GM23338 (cell line): ENCODE results near the gene SMTNL2. TPM values are rescaled to one million over a fixed set of nuclear protein-coding genes. Genes with fewer than 3 reads are reported as not detected.

Experiments
- ATAC-seq: fragments of 200-7000 bp; cut with Tn5 transposase; 3 replicates; pipeline ENCODE4 v1.9.1; 2020
- DNase-seq: peaks from one replicate; pipeline ENCODE4 v3.0.0-alpha.2; 2015; ENCODE audit warnings: low spot score
- H2AFZ ChIP-seq: fragments of 200-600 bp; sonication (generic); 2 replicates; pipeline ENCODE4 v1.8.0; 2016; ENCODE audit warnings: antibody characterized with exemption, mild to moderate bottlenecking, moderate library complexity
- H3F3A ChIP-seq: fragments of 200-600 bp; sonication (generic); replicated peaks from 2 replicates; pipeline ENCODE4 v1.8.0; 2017; ENCODE audit warnings: antibody characterized with exemption, mixed run types, low read depth
- H3K27ac ChIP-seq: fragments of 200-600 bp; sonication (generic); 2 replicates; pipeline ENCODE4 v1.6.1; 2016; ENCODE audit warnings: low read depth
- H3K27me3 ChIP-seq: fragments of 200-600 bp; sonication (generic); 2 replicates; pipeline ENCODE4 v1.8.0; 2016; ENCODE audit warnings: mild to moderate bottlenecking, mixed run types, moderate library complexity; ENCODE audit not compliant: insufficient read depth
- H3K36me3 ChIP-seq: fragments of 200-600 bp; sonication (generic); 2 replicates; pipeline ENCODE4 v1.8.0; 2016; ENCODE audit warnings: mild to moderate bottlenecking; ENCODE audit not compliant: insufficient read depth
- H3K4me1 ChIP-seq: fragments of 200-600 bp; sonication (generic); 2 replicates; pipeline ENCODE4 v1.8.0; 2016; ENCODE audit warnings: mild to moderate bottlenecking, moderate library complexity; ENCODE audit not compliant: insufficient read depth
- H3K4me2 ChIP-seq: fragments of 200-600 bp; sonication (generic); 2 replicates; pipeline ENCODE4 v1.7.1; 2017; ENCODE audit warnings: mixed run types
- H3K4me3 ChIP-seq: fragments of 200-600 bp; sonication (generic); 2 replicates; pipeline ENCODE4 v1.6.1; 2016; ENCODE audit warnings: mixed run types
- H3K79me2 ChIP-seq: fragments of 200-600 bp; sonication (generic); replicated peaks from 2 replicates; pipeline ENCODE4 v1.8.0; 2017; ENCODE audit warnings: mild to moderate bottlenecking; ENCODE audit not compliant: insufficient read depth
- H3K9me2 ChIP-seq: fragments of 200-600 bp; sonication (generic); 2 replicates; pipeline ENCODE4 v1.8.0; 2017; ENCODE audit not compliant: insufficient read depth
- H4K20me1 ChIP-seq: fragments of 200-600 bp; sonication (generic); replicated peaks from 2 replicates; pipeline ENCODE4 v1.8.0; 2017; ENCODE audit warnings: mild to moderate bottlenecking; ENCODE audit not compliant: insufficient read depth
- H3K27ac Mint-ChIP-seq: 2 replicates; pipeline ENCODE4 v1.8.0; 2020; ENCODE audit warnings: inconsistent platforms, mild to moderate bottlenecking, moderate library complexity, mixed read lengths
- H3K27me3 Mint-ChIP-seq: 3 replicates; pipeline ENCODE4 v1.8.0; 2022; ENCODE audit warnings: low read depth, mild to moderate bottlenecking, moderate library complexity, mixed read lengths, inconsistent platforms; ENCODE audit not compliant: insufficient read depth, poor library complexity
- H3K36me3 Mint-ChIP-seq: 3 replicates; pipeline ENCODE4 v1.8.0; 2021; ENCODE audit warnings: low read depth, mild to moderate bottlenecking, inconsistent platforms, moderate library complexity, mixed read lengths
- H3K4me1 Mint-ChIP-seq: 3 replicates; pipeline ENCODE4 v1.8.0; 2020; ENCODE audit warnings: mild to moderate bottlenecking, inconsistent platforms, mixed read lengths
- H3K4me3 Mint-ChIP-seq: 3 replicates; pipeline ENCODE4 v1.8.0; 2021; ENCODE audit warnings: moderate library complexity, mild to moderate bottlenecking, inconsistent platforms, mixed read lengths
- H3K9me3 Mint-ChIP-seq: 3 replicates; pipeline ENCODE4 v1.8.0; 2020; ENCODE audit warnings: moderate library complexity, mild to moderate bottlenecking, inconsistent platforms, mixed read lengths
- CREB1 ChIP-seq: fragments of 250-450 bp; sonication (Bioruptor Pico); IDR thresholded peaks from 2 replicates; pipeline ENCODE4 v1.5.0; 2020; ENCODE audit warnings: low read depth, mild to moderate bottlenecking, moderate library complexity
- CTCF ChIP-seq, 2 experiments: fragments of 200-600 bp in 1 of 2; sonication (generic) in 1 of 2; conservative IDR thresholded peaks; 2 replicates each; pipeline versions ENCODE4 v1.5.1 to v1.6.1; 2016 to 2017; ENCODE audit warnings: antibody characterized with exemption in 2 of 2, low read depth in 2 of 2, mild to moderate bottlenecking in 2 of 2, moderate library complexity in 1 of 2
- ETS1 ChIP-seq: IDR thresholded peaks from 2 replicates; pipeline ENCODE4 v1.6.1; 2016; ENCODE audit warnings: antibody characterized with exemption
- EZH2 ChIP-seq: fragments of 200-600 bp; sonication (generic); IDR thresholded peaks from one replicate; pipeline ENCODE4 v1.8.0; 2017; ENCODE audit warnings: antibody characterized with exemption, mild to moderate bottlenecking, low read depth; ENCODE audit not compliant: unreplicated experiment
- EZH2phosphoT487 ChIP-seq: fragments of 200-600 bp; sonication (generic); IDR thresholded peaks from one replicate; pipeline ENCODE4 v1.8.1; 2018; ENCODE audit warnings: antibody characterized with exemption; ENCODE audit not compliant: unreplicated experiment
- JUNB ChIP-seq: IDR thresholded peaks from one replicate; pipeline ENCODE4 v1.6.1; 2016; ENCODE audit warnings: antibody characterized with exemption; ENCODE audit not compliant: unreplicated experiment
- NANOG ChIP-seq: IDR thresholded peaks from 2 replicates; pipeline ENCODE4 v1.6.1; 2016; ENCODE audit warnings: antibody characterized with exemption, borderline replicate concordance
- REST ChIP-seq: IDR thresholded peaks from one replicate; pipeline ENCODE4 v1.6.1; 2018; ENCODE audit warnings: antibody characterized with exemption; ENCODE audit not compliant: unreplicated experiment
- ZNF331 ChIP-seq: fragments of 250-450 bp; sonication (Bioruptor Pico); IDR thresholded peaks from 2 replicates; pipeline ENCODE4 v1.5.0; 2020; ENCODE audit warnings: low read depth, mild to moderate bottlenecking, moderate library complexity
- polyA plus RNA-seq: library from polyadenylated mRNA; unstranded; fragments of >200 nt; fragmentation: Nextera tagmentation; extraction: Ambion mirVana; gene quantifications from 2 replicates; pipeline ENCODE4 v1.2.1, GENCODE V29; 2016
- total RNA-seq: library from RNA; depleted of rRNA; stranded (reverse); fragments of >200 nt; shearing (Covaris generic); gene quantifications from 2 replicates; pipeline ENCODE4 v1.2.3, GENCODE V29; 2014

SMTNL2 gene
- total and polyA plus RNA-seq, 2 experiments from 2014 or later, result 1.3 to 4.3 TPM

DNA sequence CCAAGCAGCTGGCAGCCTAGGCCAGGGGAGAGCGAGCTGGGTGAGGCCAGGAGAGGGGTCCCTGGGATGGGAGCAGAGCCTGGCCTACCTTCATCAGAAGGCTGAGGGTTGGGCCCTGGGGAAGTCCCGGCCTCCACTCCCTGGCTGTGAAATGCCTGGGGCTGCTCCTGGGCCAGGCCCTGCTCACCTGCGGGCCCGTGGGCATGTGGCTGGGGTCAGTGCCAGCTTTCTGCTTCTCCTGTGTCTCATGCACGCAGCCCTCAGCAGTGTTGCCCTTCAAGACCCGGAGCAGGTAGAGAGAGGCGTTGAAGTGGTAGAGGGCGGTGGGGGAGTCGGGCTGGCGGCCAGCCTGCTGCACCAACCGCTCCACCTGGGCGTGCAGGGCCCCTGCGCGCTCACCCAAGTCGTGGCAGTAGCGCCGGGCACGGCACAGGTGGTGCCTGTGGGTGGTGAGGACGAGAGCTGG is 41.6 kb upstream of the SMTNL2 start (continued):
- TF ChIP-seq REST, result no peak

- Mint-ChIP-seq H3K9me3 (no peaks in the 10 kb centered on the region), H3K27ac (no peak overlapping the region), H3K4me1 (peaks cover 6% of the 10 kb centered on the region; the same call in 1 of the 3 replicates), H3K4me3 (no peak overlapping the region), H3K27me3 (peaks cover 25% of the 10 kb centered on the region), H3K36me3 (peaks cover 82% of the 10 kb centered on the region)
- no peak overlapping the region for H3K27ac ChIP-seq
- H2AFZ ChIP-seq, result no peak overlapping the region
- ATAC-seq, result no peak
- H3K4me2 ChIP-seq, result no peak overlapping the region
- no peaks in the 10 kb centered on the region for H3K9me2 ChIP-seq
- H4K20me1 ChIP-seq, result peaks cover 24% of the 10 kb centered on the region
- H3F3A ChIP-seq, result 0 out of 2 replicates have a peak, but pooled peaks cover 2% of the 10 kb centered on the region
- peaks cover 9% of the 10 kb centered on the region for H3K36me3 ChIP-seq
- H3K79me2 ChIP-seq, result no peaks in the 10 kb centered on the region
- H3K4me1 ChIP-seq, result no peaks in the 10 kb centered on the region
- H3K4me3 ChIP-seq, result no peak overlapping the region
- no peaks in the 10 kb centered on the region for H3K27me3 ChIP-seq
- DNase-seq, result no peak
- no peak for TF ChIP-seq NANOG
- TF ChIP-seq CTCF (conservative IDR thresholded peaks at IDR 0.05; ENCODE audit: low read depth in 2 of 2), result no peak
- no peak for TF ChIP-seq ETS1
- no peak for TF ChIP-seq CREB1 (CRISPR knock-in tag)
- no peak for TF ChIP-seq EZH2phosphoT487
- no peak for TF ChIP-seq JUNB
- TF ChIP-seq ZNF331, result no peak
- no peak for TF ChIP-seq EZH2
- TF ChIP-seq REST, result no peak
Measured at GRCh38 chr17:4543557-4544026, 40.7 kb upstream of the SMTNL2 start.
